Mammary epithelial cell (primary cell): ENCODE measurements around the gene CADM4.

ENCODE experiments used
- CTCF ChIP-seq, 2 donors: IDR thresholded peaks in 1 of 2; conservative IDR thresholded peaks in 1 of 2; 2 replicates each; pipeline ENCODE4 v1.5.1; 2011 to 2012; ENCODE audit warnings: inconsistent platforms in 2 of 2, low read length in 2 of 2, mild to moderate bottlenecking in 2 of 2, control low read depth in 1 of 2, low read depth in 1 of 2; ENCODE audit not compliant: insufficient read depth in 1 of 2; ENCODE audit errors: extremely low read depth in 1 of 2
- EZH2 ChIP-seq: IDR thresholded peaks from 2 replicates; pipeline ENCODE4 v1.6.1; 2012; ENCODE audit warnings: low read length, inconsistent platforms, borderline replicate concordance

- TF ChIP-seq CTCF (conservative IDR thresholded peaks at IDR 0.05 in 1 of 2, IDR thresholded peaks at IDR 0.05 in 1 of 2; ENCODE audit: extremely low read depth in 1 of 2, insufficient read depth in 1 of 2, low read depth in 1 of 2, low read length in 2 of 2), result no peak
- no peak for TF ChIP-seq EZH2
These were observed 42.2 kb upstream of the CADM4 start for GRCh38 chr19:43681821-43682220.
